ENCODE data around the gene ZNF280B.

- TF ChIP-seq CTCF (IDR thresholded peaks at IDR 0.05) (no peak), SIN3A (IDR thresholded peaks at IDR 0.05; ENCODE audit: borderline replicate concordance, insufficient read depth, low read depth, low read length) (no peak), POLR2AphosphoS5 (IDR thresholded peaks at IDR 0.05; ENCODE audit: low read depth, low read length) (no peak), REST (IDR thresholded peaks at IDR 0.05; ENCODE audit: insufficient read depth in 1 of 2, low read depth in 2 of 2, low read length in 1 of 2) (no peak)
Observed at GRCh38 chr22:22526125-22526912, 17.8 kb upstream of the ZNF280B start.

Data from Panc1 (cell line).